Prostate gland (tissue), 2 donors: ENCODE data around the gene DUSP16.

Experiments
- POLR2A ChIP-seq: fragments of 450-650 bp; IDR thresholded peaks from one replicate; pipeline ENCODE4 v1.6.1; 2016; ENCODE audit warnings: antibody characterized with exemption, mild to moderate bottlenecking
- POLR2AphosphoS5 ChIP-seq: sonication (generic); formaldehyde crosslinking; IDR thresholded peaks from one replicate; pipeline ENCODE4 v1.6.1; 2017; ENCODE audit warnings: antibody characterized with exemption
- TF ChIP-seq, protein P1 (sequence below), 4 experiments: fragments of 200-600 bp in 2 of 4; fragments of 450-650 bp in 2 of 4; sonication (generic) in 2 of 4; IDR thresholded peaks; 1 replicate in 3 of 4; 2 replicates in 1 of 4; pipeline ENCODE4 v1.5.1; 2016 to 2019; ENCODE audit warnings: antibody characterized with exemption in 4 of 4, mild to moderate bottlenecking in 2 of 4, moderate library complexity in 2 of 4

DNA sequence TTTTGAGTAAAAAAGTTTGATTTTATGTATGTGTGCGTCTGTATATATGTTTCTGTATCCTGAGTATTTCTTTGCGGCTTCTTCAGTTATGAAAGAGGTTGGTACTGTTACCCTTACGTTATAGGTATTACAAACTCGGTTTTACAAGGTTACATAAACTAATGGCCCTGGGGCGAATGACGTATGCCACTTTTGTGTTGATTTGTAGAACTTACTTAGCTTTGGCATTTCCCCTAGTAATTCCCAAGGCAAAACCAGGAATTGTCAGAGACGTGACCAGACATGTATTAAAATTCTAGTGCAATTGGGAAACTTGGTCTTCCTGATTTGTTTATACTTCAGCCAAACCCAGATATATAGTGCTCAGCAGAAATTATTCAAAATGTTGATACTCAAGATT lies 93.3 kb downstream of the DUSP16 start:
- TF ChIP-seq POLR2A = no peak
- TF ChIP-seq POLR2AphosphoS5 = peak; percentile 84
- TF ChIP-seq, protein P1, sequence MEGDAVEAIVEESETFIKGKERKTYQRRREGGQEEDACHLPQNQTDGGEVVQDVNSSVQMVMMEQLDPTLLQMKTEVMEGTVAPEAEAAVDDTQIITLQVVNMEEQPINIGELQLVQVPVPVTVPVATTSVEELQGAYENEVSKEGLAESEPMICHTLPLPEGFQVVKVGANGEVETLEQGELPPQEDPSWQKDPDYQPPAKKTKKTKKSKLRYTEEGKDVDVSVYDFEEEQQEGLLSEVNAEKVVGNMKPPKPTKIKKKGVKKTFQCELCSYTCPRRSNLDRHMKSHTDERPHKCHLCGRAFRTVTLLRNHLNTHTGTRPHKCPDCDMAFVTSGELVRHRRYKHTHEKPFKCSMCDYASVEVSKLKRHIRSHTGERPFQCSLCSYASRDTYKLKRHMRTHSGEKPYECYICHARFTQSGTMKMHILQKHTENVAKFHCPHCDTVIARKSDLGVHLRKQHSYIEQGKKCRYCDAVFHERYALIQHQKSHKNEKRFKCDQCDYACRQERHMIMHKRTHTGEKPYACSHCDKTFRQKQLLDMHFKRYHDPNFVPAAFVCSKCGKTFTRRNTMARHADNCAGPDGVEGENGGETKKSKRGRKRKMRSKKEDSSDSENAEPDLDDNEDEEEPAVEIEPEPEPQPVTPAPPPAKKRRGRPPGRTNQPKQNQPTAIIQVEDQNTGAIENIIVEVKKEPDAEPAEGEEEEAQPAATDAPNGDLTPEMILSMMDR (IDR thresholded peaks at IDR 0.05) = no peak
